Ovary (tissue), 9 donors: ENCODE data around the gene ERGIC2. TPM values are rescaled to one million over a fixed set of nuclear protein-coding genes. Genes with fewer than 3 reads are reported as not detected.

Experiments
- DNase-seq, 5 donors: peaks; one replicate each; pipeline ENCODE4 v3.0.0-alpha.2; 2019 to 2020
- H3K27ac ChIP-seq, 2 donors: fragments of 200-600 bp; one replicate each; pipeline versions ENCODE4 v1.5.1 to v1.8.0; 2019 to 2022
- H3K27me3 ChIP-seq: fragments of 200-600 bp; one replicate; pipeline ENCODE4 v1.8.0; 2022
- H3K36me3 ChIP-seq: fragments of 200-600 bp; sonication (generic); one replicate; pipeline ENCODE4 v1.5.1; 2019
- H3K4me1 ChIP-seq: one replicate; pipeline ENCODE4 v1.8.1; 2013; ENCODE audit warnings: mild to moderate bottlenecking, moderate library complexity; ENCODE audit not compliant: insufficient read depth
- H3K4me3 ChIP-seq: fragments of 200-600 bp; sonication (generic); one replicate; pipeline ENCODE4 v1.5.1; 2017
- H3K9me3 ChIP-seq, 2 donors: fragments of 200-600 bp in 1 of 2; sonication (generic) in 1 of 2; one replicate each; pipeline versions ENCODE4 v1.5.1 to v1.8.1; 2013 to 2019; ENCODE audit warnings: mild to moderate bottlenecking in 1 of 2, moderate library complexity in 1 of 2
- CTCF ChIP-seq, 3 donors: fragments of 450-650 bp in 2 of 3; fragments of 200-600 bp in 1 of 3; IDR thresholded peaks; one replicate each; pipeline versions ENCODE4 v1.5.1 to v1.8.0; 2016 to 2022; ENCODE audit warnings: antibody characterized with exemption in 3 of 3, mild to moderate bottlenecking in 1 of 3
- EP300 ChIP-seq: sonication (generic); formaldehyde crosslinking; IDR thresholded peaks from one replicate; pipeline ENCODE4 v1.6.1; 2017; ENCODE audit warnings: antibody characterized with exemption
- POLR2A ChIP-seq: fragments of 450-650 bp; IDR thresholded peaks from one replicate; pipeline ENCODE4 v1.6.1; 2017; ENCODE audit warnings: antibody characterized with exemption, mild to moderate bottlenecking, moderate library complexity
- WGBS, 3 donors: extraction: QIAGEN DNeasy Blood & Tissue Kit in 1 of 3; methylation state at CpG; one replicate each; pipeline versions ENCODE4 v1.1.5 to v1.1.7; 2013 to 2017; 5-methylcytosine and 5-hydroxymethylcytosine counted together
- intact Hi-C, 4 donors: fragments of 100-400 bp; cut with DNase I; formaldehyde crosslinking; loops; one replicate each; pipeline versions ENCODE4 v1.11.0 to v1.15.1; 2022 to 2023
- polyA plus RNA-seq, 2 donors: library from polyadenylated mRNA; stranded (reverse); fragments of 200-250 nt in 1 of 2; fragments of 350-450 nt in 1 of 2; fragmentation: Illumina TruSeq in 1 of 2; extraction: RNeasy Lipid Tissue Mini Kit (QIAGEN cat#74804) in 1 of 2; gene quantifications; one replicate each; pipeline ENCODE4 v1.2.3, GENCODE V29; 2013 to 2014
- total RNA-seq, 7 donors: library from RNA; depleted of rRNA in 2 of 7; stranded (reverse); fragments of >200 nt in 2 of 7; fragmentation: NEBNext Ultra II Directional in 3 of 7; extraction: Animal tissue kit (Norgen Biotek cat#: 25700) in 3 of 7; gene quantifications; one replicate each; pipeline versions ENCODE4 v1.1.0 to v1.2.4, GENCODE V29; 2016 to 2023
- donor health status: DM: no; HTN: no; CAD: no; lungs with moderate emphysema.
- donor health status: DM: no; HTN: no; CAD: no.
- donor health status: Bipolar disorder and iron deficiency.
- donor health status: DM: yes; HTN: yes; CAD: no.
- donor health status: DM: no; HTN: no; CAD: no.
- donor health status: DM: yes; HTN: yes; CAD: no.

The ERGIC2 gene
- total and polyA plus RNA-seq, 9 donors, result 21.3 to 75.1 (median 53.6) TPM

- Histone ChIP-seq H3K4me1 (no peaks in the 10 kb centered on the region), H3K27me3 (no peaks in the 10 kb centered on the region), H3K4me3 (no peak overlapping the region), H3K36me3 (no peaks in the 10 kb centered on the region), H3K9me3 (no peaks in the 10 kb centered on the region), H3K27ac (no peak overlapping the region)
- no peak for DNase-seq
- intact Hi-C loops, result no loop called here
- no peak for TF ChIP-seq CTCF (IDR thresholded peaks at IDR 0.05)
- no peak for TF ChIP-seq EP300
- TF ChIP-seq POLR2A, result no peak
These were observed 33.4 kb upstream of the ERGIC2 start for GRCh38 chr12:29414368-29414767.

GRCh38 chr12:29405561-29405960, 24.6 kb upstream of the ERGIC2 start:
- no peaks in the 10 kb centered on the region for H3K27me3 ChIP-seq
- TF ChIP-seq CTCF (IDR thresholded peaks at IDR 0.05), result no peak
- TF ChIP-seq POLR2A, result no peak
- no peak for TF ChIP-seq EP300
- no peak overlapping the region for H3K27ac ChIP-seq
- DNase-seq, result no peak
- no peaks in the 10 kb centered on the region for H3K9me3 ChIP-seq
- H3K36me3 ChIP-seq, result no peaks in the 10 kb centered on the region
- 51 to 69% (median 65%) methylated on average over 4 of the region's 4 CpGs for WGBS, 3 donors
- intact Hi-C loops, result no loop called here
- no peaks in the 10 kb centered on the region for H3K4me1 ChIP-seq
- no peak overlapping the region for H3K4me3 ChIP-seq

- no peaks in the 10 kb centered on the region for H3K36me3 ChIP-seq
- intact Hi-C loops, result no loop called here
These were observed 23.0 kb upstream of the ERGIC2 start for GRCh38 chr12:29403991-29404390.

GRCh38 chr12:29402437-29402836, 21.5 kb upstream of the ERGIC2 start:
- TF ChIP-seq POLR2A, result no peak
- TF ChIP-seq CTCF (IDR thresholded peaks at IDR 0.05), result no peak
- TF ChIP-seq EP300, result no peak
- Histone ChIP-seq H3K9me3 (no peaks in the 10 kb centered on the region), H3K4me3 (no peak overlapping the region), H3K27ac (no peak overlapping the region), H3K4me1 (no peaks in the 10 kb centered on the region), H3K36me3 (no peaks in the 10 kb centered on the region), H3K27me3 (no peaks in the 10 kb centered on the region)
- intact Hi-C loops, result no loop called here
- no peak for DNase-seq

More at GRCh38 chr12:29403991-29404390, 23.0 kb upstream of the ERGIC2 start:
- Histone ChIP-seq H3K4me1 (no peaks in the 10 kb centered on the region), H3K9me3 (no peaks in the 10 kb centered on the region), H3K27me3 (no peaks in the 10 kb centered on the region), H3K27ac (no peak overlapping the region), H3K4me3 (no peak overlapping the region)
- no peak for DNase-seq
- WGBS, 3 donors, result 77 to 88% (median 79%) methylated on average over 4 of the region's 4 CpGs
- TF ChIP-seq EP300, result no peak

- DNase-seq, result no peak
- Histone ChIP-seq H3K27me3 (no peaks in the 10 kb centered on the region), H3K4me1 (no peaks in the 10 kb centered on the region), H3K36me3 (no peaks in the 10 kb centered on the region), H3K9me3 (no peaks in the 10 kb centered on the region), H3K27ac (no peak overlapping the region), H3K4me3 (no peak overlapping the region)
- WGBS, 3 donors, result 89 to 93% (median 90%) methylated on average over 1 of the region's 1 CpG
- no peak for TF ChIP-seq POLR2A
- no peak for TF ChIP-seq EP300
- no peak for TF ChIP-seq CTCF (IDR thresholded peaks at IDR 0.05)
- intact Hi-C loops, result no loop called here
These were observed 17.5 kb upstream of the ERGIC2 start for GRCh38 chr12:29398495-29398894.
